Muscle of leg (tissue), 11 donors: Measurements from ENCODE around the gene MDC1. TPM values are rescaled to one million over a fixed set of nuclear protein-coding genes. Genes with fewer than 3 reads are reported as not detected.

Source experiments
- DNase-seq: peaks from one replicate; pipeline ENCODE4 v3.0.0; 2013
- H3K27ac ChIP-seq: one replicate; pipeline ENCODE4 v1.5.1; 2013; ENCODE audit warnings: mild to moderate bottlenecking, low read length, control low read depth
- H3K27me3 ChIP-seq: one replicate; pipeline ENCODE4 v1.6.1; 2013; ENCODE audit warnings: low read length; ENCODE audit not compliant: control insufficient read depth, insufficient read depth
- H3K36me3 ChIP-seq: one replicate; pipeline ENCODE4 v1.6.1; 2013; ENCODE audit warnings: low read length; ENCODE audit not compliant: control insufficient read depth, insufficient read depth
- H3K4me1 ChIP-seq: one replicate; pipeline ENCODE4 v1.6.1; 2013; ENCODE audit warnings: low read length; ENCODE audit not compliant: control insufficient read depth, insufficient read depth
- H3K4me3 ChIP-seq: one replicate; pipeline ENCODE4 v1.5.1; 2013; ENCODE audit warnings: low read length, control low read depth
- H3K9me3 ChIP-seq: replicated peaks from 2 replicates; pipeline ENCODE4 v1.6.1; 2013; ENCODE audit warnings: low read depth, low read length; ENCODE audit not compliant: control insufficient read depth
- WGBS: methylation state at CpG from one replicate; pipeline ENCODE4 v1.1.5; 2013; ENCODE audit warnings: missing lambda C conversion rate; ENCODE audit not compliant: insufficient coverage; 5-methylcytosine and 5-hydroxymethylcytosine counted together
- polyA plus RNA-seq, 8 donors: library from polyadenylated mRNA; unstranded; fragments of 120-200 nt; gene quantifications; one replicate each; pipeline versions ENCODE4 v1.2.1 to v1.2.3, GENCODE V29; 2013; ENCODE audit warnings: inconsistent platforms in 1 of 8, low replicate concordance in 1 of 8; ENCODE audit not compliant: insufficient read length in 8 of 8, insufficient read depth in 1 of 8
- total RNA-seq: library from RNA; stranded (reverse); fragments of 120-200 nt; gene quantifications from one replicate; pipeline ENCODE4 v1.2.4, GENCODE V29; 2013

Gene MDC1
- total and polyA plus RNA-seq, 9 donors: 9.6 to 34.6 (median 24.5) TPM

- DNase-seq: peak; percentile 66
- H3K4me3 ChIP-seq: peak overlapping the region; percentile 99
- no peaks in the 10 kb centered on the region for H3K9me3 ChIP-seq
- H3K27me3 ChIP-seq: no peaks in the 10 kb centered on the region
- peaks cover 54% of the 10 kb centered on the region for H3K36me3 ChIP-seq
- H3K27ac ChIP-seq: peak overlapping the region; percentile 99
- peaks cover 80% of the 10 kb centered on the region for H3K4me1 ChIP-seq
- WGBS: 25% methylated on average over 7 of the region's 21 CpGs
These were observed 32.5 kb downstream of the MDC1 start for GRCh38 chr6:30684386-30685156.

GRCh38 chr6:30683980-30684338, 33.1 kb downstream of the MDC1 start:
- 13% methylated on average over 1 of the region's 2 CpGs for WGBS
- peaks cover 80% of the 10 kb centered on the region for H3K4me1 ChIP-seq
- H3K4me3 ChIP-seq: peak overlapping the region; percentile 99
- peaks cover 54% of the 10 kb centered on the region for H3K36me3 ChIP-seq
- peak; percentile 12 for DNase-seq
- peak overlapping the region; percentile 90 for H3K27ac ChIP-seq
- H3K27me3 ChIP-seq: no peaks in the 10 kb centered on the region
- H3K9me3 ChIP-seq: no peaks in the 10 kb centered on the region

GRCh38 chr6:30683183-30683979, 33.7 kb downstream of the MDC1 start:
- no peaks in the 10 kb centered on the region for H3K9me3 ChIP-seq
- H3K4me1 ChIP-seq: peaks cover 75% of the 10 kb centered on the region
- H3K36me3 ChIP-seq: peaks cover 56% of the 10 kb centered on the region
- WGBS: 0% methylated on average over 4 of the region's 7 CpGs
- DNase-seq: peak; percentile 32
- H3K27me3 ChIP-seq: no peaks in the 10 kb centered on the region
- peak overlapping the region; percentile 90 for H3K27ac ChIP-seq
- H3K4me3 ChIP-seq: peak overlapping the region; percentile 99

GRCh38 chr6:30682143-30683117, 34.7 kb downstream of the MDC1 start:
- peaks cover 66% of the 10 kb centered on the region for H3K4me1 ChIP-seq
- H3K4me3 ChIP-seq: peak overlapping the region; percentile 99
- 10% methylated on average over 6 of the region's 11 CpGs for WGBS
- no peaks in the 10 kb centered on the region for H3K27me3 ChIP-seq
- H3K27ac ChIP-seq: peak overlapping the region; percentile 90
- H3K9me3 ChIP-seq: no peaks in the 10 kb centered on the region
- DNase-seq: peak; percentile 87
- peaks cover 58% of the 10 kb centered on the region for H3K36me3 ChIP-seq

GRCh38 chr6:30681766-30682142, 35.3 kb downstream of the MDC1 start:
- H3K4me3 ChIP-seq: peak overlapping the region; percentile 99
- no peak for DNase-seq
- H3K9me3 ChIP-seq: no peaks in the 10 kb centered on the region
- peaks cover 65% of the 10 kb centered on the region for H3K36me3 ChIP-seq
- H3K27ac ChIP-seq: peak overlapping the region; percentile 90
- 52% methylated on average over 3 of the region's 4 CpGs for WGBS
- no peaks in the 10 kb centered on the region for H3K27me3 ChIP-seq
- peaks cover 66% of the 10 kb centered on the region for H3K4me1 ChIP-seq

- DNase-seq: no peak
- H3K36me3 ChIP-seq: peaks cover 67% of the 10 kb centered on the region
- H3K9me3 ChIP-seq: no peaks in the 10 kb centered on the region
- peaks cover 52% of the 10 kb centered on the region for H3K4me1 ChIP-seq
- no peak overlapping the region for H3K4me3 ChIP-seq
- H3K27me3 ChIP-seq: no peaks in the 10 kb centered on the region
- 44% methylated on average over 1 of the region's 7 CpGs for WGBS
- H3K27ac ChIP-seq: peak overlapping the region; percentile 13
These were observed 37.1 kb downstream of the MDC1 start for GRCh38 chr6:30679765-30680535.

GRCh38 chr6:30678964-30679726, 37.9 kb downstream of the MDC1 start:
- no peak overlapping the region for H3K4me3 ChIP-seq
- H3K36me3 ChIP-seq: peaks cover 64% of the 10 kb centered on the region
- peak overlapping the region; percentile 13 for H3K27ac ChIP-seq
- no peaks in the 10 kb centered on the region for H3K9me3 ChIP-seq
- peak; percentile 87 for DNase-seq
- 16% methylated on average over 6 of the region's 31 CpGs for WGBS
- no peaks in the 10 kb centered on the region for H3K27me3 ChIP-seq
- H3K4me1 ChIP-seq: peaks cover 45% of the 10 kb centered on the region

GRCh38 chr6:30676660-30677285, 40.3 kb downstream of the MDC1 start:
- Histone ChIP-seq H3K36me3 (peaks cover 50% of the 10 kb centered on the region), H3K27ac (no peak overlapping the region), H3K9me3 (no peaks in the 10 kb centered on the region), H3K4me3 (no peak overlapping the region), H3K27me3 (no peaks in the 10 kb centered on the region), H3K4me1 (peaks cover 28% of the 10 kb centered on the region)
- WGBS: 74% methylated on average over 4 of the region's 10 CpGs
- no peak for DNase-seq
